PC-3 (cell line): ENCODE results near the gene FER1L5.

Experiments used
- CTCF ChIP-seq: fragments of 300-600 bp; sonication (generic); conservative IDR thresholded peaks from 2 replicates; pipeline ENCODE4 v1.5.1; 2017; ENCODE audit warnings: antibody characterized with exemption, low read depth, mild to moderate bottlenecking, low read length
- EZH2 ChIP-seq: fragments of 300-600 bp; sonication (generic); IDR thresholded peaks from one replicate; pipeline ENCODE4 v1.6.1; 2017; ENCODE audit warnings: antibody characterized with exemption, mild to moderate bottlenecking, low read length; ENCODE audit not compliant: unreplicated experiment
- EZH2phosphoT487 ChIP-seq: fragments of 300-600 bp; sonication (generic); IDR thresholded peaks from 2 replicates; pipeline ENCODE4 v1.6.1; 2018; ENCODE audit warnings: mild to moderate bottlenecking, antibody characterized with exemption, low read length, borderline replicate concordance

DNA sequence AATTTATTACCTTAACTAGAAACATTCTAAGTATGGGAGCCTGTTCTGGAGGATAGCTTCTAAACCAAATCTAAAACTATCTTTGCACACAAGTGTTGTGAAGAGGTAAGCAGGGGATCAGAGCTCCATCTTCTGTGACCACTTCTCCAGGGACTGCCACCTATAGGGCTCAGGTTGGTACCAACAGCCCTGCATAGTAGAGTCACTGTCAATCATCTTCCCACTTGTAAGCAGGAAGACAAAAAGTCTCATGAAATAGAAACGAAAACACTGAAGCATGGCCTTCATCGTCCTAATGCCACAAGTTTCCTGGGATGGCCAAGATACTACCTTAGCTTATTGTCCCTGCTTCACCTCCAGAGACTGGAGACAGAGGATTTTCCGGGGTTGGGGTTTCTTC is 48.3 kb upstream of the FER1L5 start:
- TF ChIP-seq CTCF (no peak), EZH2 (no peak), EZH2phosphoT487 (no peak)
